GM21515 (cell line): Measurements from ENCODE around the gene KCNIP3.

Experiments
- ATAC-seq: cut with Tn5 transposase; IDR thresholded peaks from one replicate; pipeline ENCODE4 v1.9.1; 2021; ENCODE audit not compliant: unreplicated experiment

Gene KCNIP3

GRCh38 chr2:95382686-95383634, 85.8 kb downstream of the KCNIP3 start:
- ATAC-seq = no peak

GRCh38 chr2:95383635-95384027, 86.5 kb downstream of the KCNIP3 start:
- ATAC-seq = no peak

DNA sequence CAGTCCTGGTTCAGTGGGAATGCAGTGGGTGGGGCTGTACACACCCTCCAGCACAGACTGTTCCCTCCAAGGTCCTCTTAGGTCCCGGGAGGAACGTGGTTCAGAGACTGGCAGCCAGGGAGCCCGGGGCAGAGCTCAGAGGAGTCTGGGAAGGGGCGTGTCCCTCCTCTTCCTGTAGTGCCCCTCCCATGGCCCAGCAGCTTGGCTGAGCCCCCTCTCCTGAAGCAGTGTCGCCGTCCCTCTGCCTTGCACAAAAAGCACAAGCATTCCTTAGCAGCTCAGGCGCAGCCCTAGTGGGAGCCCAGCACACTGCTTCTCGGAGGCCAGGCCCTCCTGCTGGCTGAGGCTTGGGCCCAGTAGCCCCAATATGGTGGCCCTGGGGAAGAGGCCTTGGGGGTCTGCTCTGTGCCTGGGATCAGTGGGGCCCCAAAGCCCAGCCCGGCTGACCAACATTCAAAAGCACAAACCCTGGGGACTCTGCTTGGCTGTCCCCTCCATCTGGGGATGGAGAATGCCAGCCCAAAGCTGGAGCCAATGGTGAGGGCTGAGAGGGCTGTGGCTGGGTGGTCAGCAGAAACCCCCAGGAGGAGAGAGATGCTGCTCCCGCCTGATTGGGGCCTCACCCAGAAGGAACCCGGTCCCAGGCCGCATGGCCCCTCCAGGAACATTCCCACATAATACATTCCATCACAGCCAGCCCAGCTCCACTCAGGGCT, 87.9 kb downstream of the KCNIP3 start:
- no peak for ATAC-seq

GRCh38 chr2:95385570-95385984, 88.4 kb downstream of the KCNIP3 start:
- no peak for ATAC-seq

DNA sequence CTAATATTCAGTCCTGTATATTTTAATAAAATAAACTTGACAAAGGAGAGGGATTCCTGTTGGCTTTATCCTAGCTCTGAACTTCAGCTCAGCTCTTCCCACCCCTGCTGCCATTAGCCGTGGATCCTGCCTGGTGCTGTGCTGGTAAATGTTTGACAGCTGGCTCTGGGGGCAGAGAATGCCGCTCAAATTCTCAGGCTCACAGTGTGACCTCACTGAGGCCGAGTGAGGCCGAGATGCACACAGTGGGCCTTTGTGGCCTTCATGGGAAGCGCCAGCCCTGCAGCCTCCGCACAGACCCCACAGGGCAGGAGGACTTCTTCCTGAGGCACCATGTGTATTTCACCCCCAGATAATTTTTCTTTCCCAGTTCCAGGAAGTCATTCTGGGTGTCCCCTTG, 88.9 kb downstream of the KCNIP3 start:
- no peak for ATAC-seq

- ATAC-seq = no peak
These were observed 90.2 kb downstream of the KCNIP3 start for GRCh38 chr2:95387358-95387757.

DNA sequence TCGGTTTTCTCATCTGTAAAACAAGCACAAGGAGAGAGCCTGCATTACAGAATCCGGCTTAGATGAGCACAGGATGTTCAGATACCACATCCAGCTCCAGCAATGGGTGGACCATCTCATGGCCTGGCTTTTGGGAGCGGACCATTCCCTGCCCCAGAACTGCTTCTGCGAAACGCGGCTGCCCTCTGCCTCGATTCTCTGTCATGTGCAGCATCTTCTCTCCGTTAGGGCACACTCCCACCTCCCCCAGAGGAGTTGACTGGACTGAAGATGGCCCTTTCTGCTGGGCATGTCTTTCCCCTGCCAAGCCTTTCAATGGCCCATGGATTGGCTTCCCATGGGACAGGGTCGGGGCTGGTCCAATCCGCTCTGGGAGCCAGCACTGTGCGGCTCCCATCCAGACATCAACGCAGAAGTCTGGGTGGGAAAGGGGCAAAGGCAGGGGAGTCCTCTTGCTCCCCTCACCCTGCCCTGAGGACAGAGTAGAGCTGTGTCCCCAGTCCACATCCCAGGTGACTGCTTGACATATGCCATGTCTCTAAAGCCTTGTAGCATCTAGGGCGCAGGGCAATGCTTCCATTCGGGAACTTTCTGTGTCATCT, 91.0 kb downstream of the KCNIP3 start:
- ATAC-seq = no peak

- no peak for ATAC-seq
These were observed 91.7 kb downstream of the KCNIP3 start for GRCh38 chr2:95388856-95389244.

DNA sequence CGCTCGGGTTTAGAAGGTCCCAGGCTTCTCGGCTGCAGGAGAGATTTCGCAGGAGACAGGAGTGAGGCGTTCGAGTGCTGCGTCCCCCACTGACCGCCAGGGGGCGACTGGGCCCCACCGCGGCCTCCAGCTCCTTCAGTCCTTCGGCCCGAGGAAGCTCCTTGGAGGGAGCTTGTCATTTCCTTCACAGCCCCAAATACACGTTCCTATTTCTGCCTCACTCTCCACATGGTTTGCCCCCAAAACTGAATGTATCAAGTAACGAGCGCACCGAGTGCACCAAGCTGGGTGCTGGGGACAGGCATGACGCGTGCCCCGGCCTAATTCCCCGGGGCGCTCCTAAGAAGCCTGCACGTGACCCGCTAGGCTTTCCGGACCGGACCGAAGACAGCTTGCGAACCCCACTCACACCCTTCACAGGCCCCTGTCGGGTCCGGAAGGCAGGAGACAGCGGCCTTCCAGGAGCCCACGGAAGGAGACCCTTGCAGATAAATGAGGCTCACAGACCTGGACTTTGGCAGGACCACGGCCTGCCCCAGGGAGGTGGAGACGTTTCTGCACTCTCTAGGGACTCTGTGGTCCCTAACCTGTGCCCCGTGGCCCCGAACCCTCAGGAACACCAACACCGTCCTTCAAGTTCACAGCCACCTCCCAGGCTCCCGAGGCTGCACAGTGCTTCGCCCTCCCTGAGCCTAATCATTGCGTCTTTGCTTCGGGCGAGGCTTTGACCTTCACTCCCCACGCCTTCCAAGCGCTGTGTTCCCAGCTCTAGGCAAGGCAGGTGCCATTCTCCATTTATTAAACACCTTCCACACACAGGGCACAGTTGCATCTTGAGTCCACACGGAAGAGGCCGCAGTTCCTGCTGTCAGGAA, 92.3 kb downstream of the KCNIP3 start:
- ATAC-seq = peak; percentile 48

- no peak for ATAC-seq
These were observed 93.2 kb downstream of the KCNIP3 start for GRCh38 chr2:95390272-95390880.

- no peak for ATAC-seq
These were observed 93.8 kb downstream of the KCNIP3 start for GRCh38 chr2:95390881-95391321.

DNA sequence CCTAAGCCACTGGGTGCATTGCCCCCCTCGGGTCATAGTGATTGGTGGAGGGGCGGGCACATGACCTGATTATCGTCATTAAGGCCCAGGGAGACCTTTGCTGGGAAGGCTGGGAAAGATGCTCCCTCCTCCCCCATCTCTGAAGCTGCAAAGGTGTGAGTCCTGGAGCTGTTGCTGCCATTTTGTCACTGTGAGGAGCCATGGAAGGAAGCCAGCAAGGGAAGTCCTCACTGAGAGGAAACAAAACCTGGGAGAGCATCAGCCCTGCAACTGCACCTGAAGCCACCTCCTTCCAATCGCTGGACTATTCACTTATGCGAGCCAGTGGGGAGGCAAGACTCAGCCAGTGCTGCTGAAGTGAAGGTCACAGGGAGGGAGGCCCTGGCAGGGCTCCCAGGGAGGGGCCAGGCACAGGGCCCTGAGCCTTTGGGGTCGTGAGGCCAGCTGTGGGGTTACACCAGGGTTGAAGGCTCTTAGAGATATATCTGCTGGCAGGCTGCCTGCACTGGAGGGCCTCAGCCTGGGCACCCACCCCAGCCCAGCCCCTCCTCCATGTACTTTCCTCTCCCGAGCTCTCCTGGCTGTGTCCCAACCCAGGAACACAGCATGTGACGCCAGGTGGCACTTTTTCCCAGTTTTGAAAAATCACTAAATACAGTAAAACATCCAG, 94.6 kb downstream of the KCNIP3 start:
- ATAC-seq = no peak

GRCh38 chr2:95392320-95392719, 95.2 kb downstream of the KCNIP3 start:
- ATAC-seq = no peak

DNA sequence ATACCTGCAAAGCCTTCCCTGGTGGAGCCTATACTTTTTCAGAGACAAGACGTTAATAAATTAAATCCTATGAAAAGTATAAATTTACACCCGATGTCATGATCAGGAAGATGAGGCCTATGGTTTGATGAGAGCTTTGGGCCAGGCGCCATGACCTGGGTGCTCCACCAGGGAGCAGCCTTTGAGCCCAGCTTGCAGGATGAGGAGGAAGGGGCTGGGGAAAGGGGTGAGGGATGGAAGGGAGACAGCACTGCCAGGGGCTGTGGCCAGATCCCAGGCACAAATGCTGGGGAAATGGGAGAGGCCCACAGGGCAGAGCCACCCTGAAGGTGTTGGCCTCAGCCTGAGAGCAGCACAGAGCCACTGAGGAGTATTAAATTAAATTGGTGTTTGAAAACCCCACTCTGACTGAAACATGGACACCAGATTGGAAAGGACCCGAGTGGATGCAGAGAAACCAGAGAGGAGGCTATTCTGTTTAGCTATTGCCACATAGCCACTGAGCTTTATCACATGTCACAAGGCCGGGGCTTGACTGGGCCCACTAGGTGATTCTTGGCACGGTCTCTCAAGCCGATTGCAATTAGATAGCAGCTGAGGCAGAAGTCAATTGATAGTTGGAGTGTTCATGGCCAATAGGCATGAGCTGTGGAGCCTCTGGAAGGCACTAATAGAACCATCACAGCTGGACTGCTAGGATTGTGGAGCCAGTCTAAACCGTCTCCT, 95.7 kb downstream of the KCNIP3 start:
- no peak for ATAC-seq

DNA sequence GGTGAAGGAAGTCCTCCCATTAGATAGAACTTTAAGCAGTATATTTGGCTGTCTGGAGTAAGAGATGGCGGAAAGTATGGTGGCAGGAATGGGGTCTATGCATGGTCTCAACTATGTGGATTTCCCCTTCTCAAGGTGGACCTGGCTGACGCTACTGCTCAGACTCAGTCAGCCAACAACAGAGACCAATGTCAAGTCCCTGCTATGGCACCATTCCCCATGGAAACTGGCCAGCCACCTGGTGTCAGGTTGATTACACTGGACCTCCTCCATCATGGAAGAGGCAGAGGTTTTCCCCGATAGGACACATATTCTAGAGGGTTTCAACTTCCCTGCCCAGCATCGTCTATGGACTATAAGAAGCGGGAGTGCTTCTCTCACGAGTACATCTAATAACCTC, 96.8 kb downstream of the KCNIP3 start:
- no peak for ATAC-seq

DNA sequence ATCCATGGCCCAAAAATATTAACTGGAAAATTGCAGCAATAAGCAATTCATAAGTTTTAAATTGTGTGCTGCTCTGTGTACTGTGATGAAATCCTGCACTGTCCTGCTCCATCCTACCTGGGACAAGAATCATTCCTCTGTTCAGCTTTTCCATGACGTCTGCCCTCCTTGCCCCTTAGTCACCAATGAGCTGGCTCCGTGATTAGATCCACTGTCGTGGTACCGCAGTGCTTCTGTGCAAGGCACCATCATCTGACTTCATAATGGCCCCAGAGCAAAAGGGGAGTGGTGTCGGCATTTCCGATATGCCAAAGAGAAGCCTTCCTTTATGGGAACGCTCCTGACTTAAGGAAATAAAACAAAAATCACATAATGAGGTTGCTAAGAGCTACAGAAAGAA, 101.9 kb downstream of the KCNIP3 start:
- ATAC-seq = no peak

DNA sequence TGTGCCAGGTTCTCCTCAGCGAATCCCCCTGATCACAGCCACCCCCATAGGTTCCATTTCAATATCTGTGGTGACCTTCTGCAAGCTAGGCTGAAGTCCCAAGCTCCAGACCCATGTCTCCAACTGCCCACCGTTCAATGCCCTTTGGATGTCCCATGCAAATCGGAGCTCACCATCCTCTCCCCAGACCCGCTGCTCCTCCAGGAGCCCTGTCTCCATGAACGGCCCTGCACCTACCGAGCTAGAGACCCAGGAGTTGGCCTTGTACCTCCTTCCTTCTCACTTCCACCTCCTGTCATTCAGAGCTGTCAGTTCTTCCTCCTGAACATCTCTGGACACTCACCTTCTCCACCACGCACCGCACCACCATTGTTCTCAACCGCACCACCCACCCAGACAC, 104.3 kb downstream of the KCNIP3 start:
- ATAC-seq = no peak

DNA sequence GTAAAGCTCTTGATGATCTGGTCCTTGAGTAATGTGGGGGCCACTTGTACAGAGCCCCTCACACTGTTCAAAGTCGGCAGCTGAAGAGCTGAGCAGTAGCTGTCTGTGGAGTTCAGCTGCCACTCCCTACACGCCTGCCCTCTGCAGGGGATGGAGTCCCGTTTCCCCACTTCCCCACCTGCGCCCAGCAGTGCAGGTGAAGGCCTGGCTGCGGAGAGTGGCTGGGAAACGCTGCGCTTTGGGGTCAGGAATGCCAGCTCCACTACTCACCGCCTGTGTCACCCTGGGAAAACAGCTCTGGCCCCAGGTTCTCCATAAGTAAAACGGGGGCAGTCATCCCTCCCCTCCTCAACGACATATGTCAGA, 104.8 kb downstream of the KCNIP3 start:
- peak; percentile 28 for ATAC-seq
